Activated CD4-positive, alpha-beta T cell treated with anti-CD3 and anti-CD28 coated beads for 4 hours (primary cell): ENCODE results near the gene SLC35A5.
A peak's percentile ranks its signal among the peaks of the same experiment; 100 is the strongest.
"Not testable (repeated sequence)": the region's sequence is repeated elsewhere in the genome, so short reads cannot be mapped to it uniquely, and the experiment has no call there.

Source experiments
- DNase-seq, 2 donors: peaks; one replicate each; pipeline ENCODE4 v3.0.0-alpha.2; 2020

SLC35A5 gene

GRCh38 chr3:112561734-112562529 lies at the start of gene SLC35A5, which contains the start of gene ATG3:
TSS of gene SLC35A5 (plus strand) at chr3:112562045. CDS start at chr3:112563404, 1,359 bp downstream.
TSS of gene ATG3 (minus strand) at chr3:112561962. CDS start at chr3:112561528, 434 bp downstream.
- DNase-seq, result peak; percentile 97 to 99

DNA sequence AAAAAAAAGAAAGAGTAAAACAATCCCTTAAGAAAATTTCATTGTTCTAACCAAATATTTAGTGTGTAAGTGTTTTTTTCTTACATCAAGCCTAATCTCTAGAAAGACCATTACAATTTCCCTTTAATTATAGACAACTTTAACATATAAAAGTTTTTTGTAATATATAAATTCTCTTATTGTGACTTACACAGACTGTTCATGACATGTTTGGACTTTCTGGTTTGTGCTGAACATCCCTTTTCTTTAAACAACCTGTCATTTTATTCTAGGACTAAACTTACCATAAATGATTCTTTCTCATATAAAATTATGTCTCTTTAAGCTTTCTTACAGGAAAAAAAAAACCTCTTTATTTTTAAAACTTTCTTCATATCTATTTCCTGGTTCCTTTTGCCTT lies 49.5 kb upstream of the SLC35A5 start:
- no peak for DNase-seq

GRCh38 chr3:112514527-112515128 lies 47.2 kb upstream of the SLC35A5 start:
- no peak for DNase-seq

GRCh38 chr3:112518970-112519369 lies 42.9 kb upstream of the SLC35A5 start:
- DNase-seq, result peak in 1 of 2 donors; percentile 5

GRCh38 chr3:112519424-112520001 lies 42.3 kb upstream of the SLC35A5 start:
- peak; percentile 28 to 52 for DNase-seq

- not testable (repeated sequence) for DNase-seq
These were observed 37.7 kb upstream of the SLC35A5 start for GRCh38 chr3:112524127-112524526.

DNA sequence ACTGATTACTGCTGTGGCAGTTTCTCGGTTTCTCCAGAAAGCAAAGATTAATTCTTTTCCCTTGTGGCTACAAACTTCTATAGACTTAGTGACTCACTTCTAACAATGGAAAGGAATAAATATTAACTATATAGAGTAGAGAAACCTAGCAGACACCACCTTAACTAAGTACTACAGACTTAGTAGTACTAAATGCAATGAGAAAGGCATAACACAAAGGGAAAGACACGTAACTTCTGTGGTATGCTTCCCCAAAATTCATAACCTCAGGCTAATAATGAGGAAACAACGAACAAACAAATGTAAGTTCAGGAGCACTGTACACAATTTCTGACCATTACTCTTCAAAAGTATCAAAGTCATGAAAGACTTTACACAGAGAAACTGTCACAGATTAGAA lies 31.3 kb upstream of the SLC35A5 start:
- no peak for DNase-seq

GRCh38 chr3:112531358-112531781 lies 30.5 kb upstream of the SLC35A5 start:
- DNase-seq, result no peak

GRCh38 chr3:112539825-112540650 lies 21.8 kb upstream of the SLC35A5 start:
- no peak for DNase-seq

DNA sequence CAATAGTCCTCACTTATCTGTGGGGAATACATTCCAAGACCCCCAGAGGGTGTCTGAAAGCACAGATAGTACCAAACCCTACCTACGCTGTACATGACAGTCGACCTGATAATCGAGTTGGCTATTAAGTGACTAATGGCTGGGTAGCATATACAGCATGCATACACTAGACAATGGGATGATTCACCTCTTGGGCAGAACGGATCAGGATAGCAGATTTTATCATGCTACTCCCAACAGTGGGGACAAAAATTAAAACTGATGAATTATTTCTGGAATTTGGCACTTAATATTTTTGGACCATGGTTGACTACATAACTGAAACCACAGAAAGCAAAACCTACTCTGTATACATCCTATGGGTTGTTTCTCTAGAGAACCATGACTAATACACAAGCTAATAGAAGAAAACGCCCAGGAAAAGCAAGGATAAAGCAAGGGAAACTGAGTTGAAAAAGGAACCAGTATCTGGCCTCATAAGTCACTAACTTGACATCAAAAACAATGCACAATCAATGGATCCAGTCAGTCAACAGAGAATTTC lies 15.6 kb upstream of the SLC35A5 start:
- no peak for DNase-seq

GRCh38 chr3:112550859-112551258 lies 11.0 kb upstream of the SLC35A5 start:
- no peak for DNase-seq

- no peak for DNase-seq
These were observed 6.2 kb upstream of the SLC35A5 start for GRCh38 chr3:112555535-112556170.

- DNase-seq, result no peak
These were observed 3.9 kb upstream of the SLC35A5 start for GRCh38 chr3:112557976-112558375.

GRCh38 chr3:112560307-112560706 lies 1.5 kb upstream of the SLC35A5 start:
- no peak for DNase-seq

DNA sequence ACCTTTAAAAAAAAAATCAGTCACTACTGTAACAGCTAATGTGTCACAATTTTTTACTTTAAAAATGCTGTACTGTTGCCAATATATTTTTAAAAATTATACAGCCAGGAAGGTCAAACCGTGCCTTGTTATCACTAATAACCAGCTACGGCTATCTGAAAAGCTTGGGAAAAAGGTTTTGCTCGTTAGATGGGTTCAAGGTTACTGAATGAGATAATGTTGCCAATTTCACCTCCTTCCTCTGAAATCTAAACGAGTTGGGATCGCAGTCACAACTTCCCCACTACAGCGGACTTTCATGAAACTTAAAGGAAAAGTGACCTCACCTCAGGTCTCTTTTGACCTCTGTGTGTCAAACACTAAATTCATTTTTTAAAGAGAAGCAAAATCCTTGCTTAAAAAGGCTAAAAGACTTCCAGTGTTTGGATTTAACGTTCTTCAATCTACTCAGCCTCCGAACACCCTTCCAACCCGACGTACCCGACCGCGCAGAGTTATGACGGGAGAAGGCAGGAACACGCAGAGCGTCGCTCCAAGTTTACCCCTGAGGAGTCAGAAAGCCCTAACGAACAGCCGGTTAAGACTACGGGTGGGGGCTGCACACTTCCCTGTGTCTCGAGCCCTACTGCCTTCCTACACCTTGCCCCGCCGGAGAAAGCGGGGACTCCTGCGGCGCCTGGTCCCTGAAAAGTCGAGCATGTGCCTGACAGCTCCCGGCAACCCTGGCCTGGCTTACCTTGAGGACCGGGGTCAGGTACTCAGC lies 943 bp upstream of the SLC35A5 start:
- peak; percentile 57 to 62 for DNase-seq

- DNase-seq, result peak in 1 of 2 donors; percentile 83
These were observed 436 bp upstream of the SLC35A5 start for GRCh38 chr3:112561484-112561733.

DNA sequence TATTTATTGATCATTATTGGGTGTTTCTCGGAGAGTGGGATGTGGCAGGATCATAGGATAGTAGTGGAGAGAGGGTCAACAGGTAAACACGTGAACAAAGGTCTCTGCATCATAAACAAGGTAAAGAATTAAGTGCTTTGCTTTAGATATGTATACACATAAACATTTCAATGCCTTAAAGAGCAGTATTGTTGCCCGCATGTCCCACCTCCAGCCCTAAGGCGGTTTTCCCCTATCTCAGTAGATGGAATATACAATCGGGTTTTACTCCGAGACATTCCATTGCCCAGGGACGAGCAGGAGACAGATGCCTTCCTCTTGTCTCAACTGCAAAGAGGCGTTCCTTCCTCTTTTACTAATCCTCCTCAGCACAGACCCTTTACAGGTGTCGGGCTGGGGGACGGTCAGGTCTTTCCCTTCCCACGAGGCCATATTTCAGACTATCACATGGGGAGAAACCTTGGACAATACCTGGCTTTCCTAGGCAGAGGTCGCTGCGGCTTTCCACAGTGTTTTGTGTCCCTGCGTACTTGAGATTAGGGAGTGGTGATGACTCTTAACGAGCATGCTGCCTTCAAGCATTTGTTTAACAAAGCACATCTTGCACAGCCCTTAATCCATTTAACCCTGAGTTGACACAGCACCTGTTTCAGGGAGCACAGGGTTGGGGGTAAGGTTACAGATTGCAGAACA lies 2.5 kb downstream of the SLC35A5 start:
- DNase-seq, result not testable (repeated sequence)

- DNase-seq, result no peak
These were observed 3.1 kb downstream of the SLC35A5 start for GRCh38 chr3:112564940-112565305.

GRCh38 chr3:112568642-112569041 lies 6.8 kb downstream of the SLC35A5 start:
- DNase-seq, result no peak

GRCh38 chr3:112569265-112569664 lies 7.4 kb downstream of the SLC35A5 start:
- DNase-seq, result no peak

DNA sequence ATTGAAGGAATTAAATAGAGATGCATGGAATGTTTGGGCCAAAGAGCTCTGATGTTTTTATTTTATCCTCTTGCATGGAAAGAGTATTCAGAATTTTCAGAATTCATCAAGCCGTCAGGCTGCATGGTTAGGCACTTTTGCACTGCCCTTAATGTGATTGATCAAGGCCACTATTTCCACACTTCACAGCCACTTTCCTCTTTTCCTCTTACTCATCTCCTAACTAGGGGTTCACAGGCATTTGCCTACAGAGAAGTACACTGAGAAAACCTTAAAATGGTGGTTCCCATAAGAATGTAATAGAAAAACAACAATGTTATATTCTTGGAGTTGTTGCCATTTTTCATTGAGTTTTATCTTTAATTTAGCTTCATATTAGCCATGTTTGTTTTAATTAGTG lies 10.9 kb downstream of the SLC35A5 start:
- no peak for DNase-seq
